ENCODE measurements around the gene ESRRA. TPM values are rescaled to one million over a fixed set of nuclear protein-coding genes. Genes with fewer than 3 reads are reported as not detected.

ESRRA gene
- total RNA-seq, 1 experiment from 2014 or later = 111 TPM

GRCh38 chr11:64341851-64342791 is 36.8 kb downstream of the ESRRA start:
- Histone ChIP-seq H3K9ac (ENCODE audit: low read length) (peak overlapping the region; percentile 69), H3F3A (ENCODE audit: low read length, unreplicated experiment) (no peaks in the 10 kb centered on the region), H3K4me1 (ENCODE audit: insufficient read depth, low read length) (peaks cover 8% of the 10 kb centered on the region), H3K79me2 (ENCODE audit: low read length) (no peaks in the 10 kb centered on the region), H3K4me2 (ENCODE audit: low read length) (peak overlapping the region; percentile 87), H3K4me3 (ENCODE audit: low read length) (peak overlapping the region; percentile 65), H3K36me3 (ENCODE audit: low read depth, low read length) (no peaks in the 10 kb centered on the region), H3K27me3 (ENCODE audit: low read length) (no peaks in the 10 kb centered on the region), H4K20me1 (ENCODE audit: low read length) (no peaks in the 10 kb centered on the region), H3K27ac (ENCODE audit: low read length) (0 out of 2 replicates have a peak overlapping the region, but pooled peaks have one; percentile 12), H2AFZ (ENCODE audit: low read length) (peak overlapping the region; percentile 84), H3K9me2 (replicated peaks; ENCODE audit: low read length) (no peaks in the 10 kb centered on the region), H3K9me3 (ENCODE audit: low read length) (no peaks in the 10 kb centered on the region)
- ATAC-seq (peak; percentile 96), DNase-seq (peak; percentile 96)
- intact Hi-C loops (cut with micrococcal nuclease) = no loop called here
- TF ChIP-seq, protein P1, sequence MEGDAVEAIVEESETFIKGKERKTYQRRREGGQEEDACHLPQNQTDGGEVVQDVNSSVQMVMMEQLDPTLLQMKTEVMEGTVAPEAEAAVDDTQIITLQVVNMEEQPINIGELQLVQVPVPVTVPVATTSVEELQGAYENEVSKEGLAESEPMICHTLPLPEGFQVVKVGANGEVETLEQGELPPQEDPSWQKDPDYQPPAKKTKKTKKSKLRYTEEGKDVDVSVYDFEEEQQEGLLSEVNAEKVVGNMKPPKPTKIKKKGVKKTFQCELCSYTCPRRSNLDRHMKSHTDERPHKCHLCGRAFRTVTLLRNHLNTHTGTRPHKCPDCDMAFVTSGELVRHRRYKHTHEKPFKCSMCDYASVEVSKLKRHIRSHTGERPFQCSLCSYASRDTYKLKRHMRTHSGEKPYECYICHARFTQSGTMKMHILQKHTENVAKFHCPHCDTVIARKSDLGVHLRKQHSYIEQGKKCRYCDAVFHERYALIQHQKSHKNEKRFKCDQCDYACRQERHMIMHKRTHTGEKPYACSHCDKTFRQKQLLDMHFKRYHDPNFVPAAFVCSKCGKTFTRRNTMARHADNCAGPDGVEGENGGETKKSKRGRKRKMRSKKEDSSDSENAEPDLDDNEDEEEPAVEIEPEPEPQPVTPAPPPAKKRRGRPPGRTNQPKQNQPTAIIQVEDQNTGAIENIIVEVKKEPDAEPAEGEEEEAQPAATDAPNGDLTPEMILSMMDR (conservative IDR thresholded peaks at IDR 0.05; ENCODE audit: low read depth, low read length) = peak; percentile 61
- TF ChIP-seq EZH2 (IDR thresholded peaks at IDR 0.05; ENCODE audit: low read length, unreplicated experiment) = no peak
- TF ChIP-seq EZH2phosphoT487 (IDR thresholded peaks at IDR 0.05; ENCODE audit: borderline replicate concordance, low read length) = no peak
- ChIA-PET POLR2A (ENCODE audit: unreplicated experiment) (interaction anchor here (0.6 to 0.7 kb wide), 4 partner anchors 13 to 1678 kb away, joined by 3 to 7 read pairs (median 4); partner anchors contain the start of genes PRDX5 and TRMT112), CTCF (interaction anchor here (0.6 to 1.5 kb wide), 10 partner anchors 11 to 793 kb away, joined by 3 to 27 read pairs (median 6); partner anchors contain the start of genes PRDX5 and TRMT112)
- BruUV-seq (replicated peaks) = TSS peak; percentile 94

- H3K27me3 ChIP-seq (ENCODE audit: low read length) = no peaks in the 10 kb centered on the region
- POLR2A ChIA-PET (ENCODE audit: unreplicated experiment) = interaction anchor here (0.6 to 0.7 kb wide), 3 partner anchors 12 to 1679 kb away, joined by 3 to 7 read pairs (median 4); partner anchors contain the start of genes PRDX5 and TRMT112
- intact Hi-C loops (cut with micrococcal nuclease) = no loop called here
- peaks cover 12% of the 10 kb centered on the region for H3K4me1 ChIP-seq (ENCODE audit: insufficient read depth, low read length)
- no peaks in the 10 kb centered on the region for H3K79me2 ChIP-seq (ENCODE audit: low read length)
- no TSS peak for BruUV-seq (replicated peaks)
- CTCF ChIA-PET = interaction anchor here (0.6 to 1.5 kb wide), 8 partner anchors 10 to 204 kb away, joined by 3 to 27 read pairs (median 6); partner anchors contain the start of genes PRDX5 and TRMT112
- no peaks in the 10 kb centered on the region for H4K20me1 ChIP-seq (ENCODE audit: low read length)
- no peak for DNase-seq
- peak overlapping the region; percentile 87 for H3K4me2 ChIP-seq (ENCODE audit: low read length)
- H3K9me2 ChIP-seq (replicated peaks; ENCODE audit: low read length) = no peaks in the 10 kb centered on the region
- TF ChIP-seq EZH2 (IDR thresholded peaks at IDR 0.05; ENCODE audit: low read length, unreplicated experiment) = no peak
- TF ChIP-seq, protein P1 (conservative IDR thresholded peaks at IDR 0.05; ENCODE audit: low read depth, low read length) = no peak
- no peak for TF ChIP-seq EZH2phosphoT487 (IDR thresholded peaks at IDR 0.05; ENCODE audit: borderline replicate concordance, low read length)
- peak overlapping the region; percentile 84 for H2AFZ ChIP-seq (ENCODE audit: low read length)
- peak; percentile 1; the same call in 1 of the 2 replicates for ATAC-seq
- no peak overlapping the region for H3K9ac ChIP-seq (ENCODE audit: low read length)
- H3K9me3 ChIP-seq (ENCODE audit: low read length) = no peaks in the 10 kb centered on the region
- no peaks in the 10 kb centered on the region for H3K36me3 ChIP-seq (ENCODE audit: low read depth, low read length)
- H3K27ac ChIP-seq (ENCODE audit: low read length) = no peak overlapping the region
- H3F3A ChIP-seq (ENCODE audit: low read length, unreplicated experiment) = no peaks in the 10 kb centered on the region
- peak overlapping the region; percentile 65 for H3K4me3 ChIP-seq (ENCODE audit: low read length)
Measured at GRCh38 chr11:64342869-64343745, 37.8 kb downstream of the ESRRA start.
